ENCODE data around the gene DPP4. TPM values are rescaled to one million over a fixed set of nuclear protein-coding genes. Genes with fewer than 3 reads are reported as not detected.

Gene DPP4
- total and polyA plus RNA-seq, 2 of the 13 experiments (the other 11 are each of a cell fraction or from before 2014, with no cell fraction given): 39.4 to 109 TPM

DNA sequence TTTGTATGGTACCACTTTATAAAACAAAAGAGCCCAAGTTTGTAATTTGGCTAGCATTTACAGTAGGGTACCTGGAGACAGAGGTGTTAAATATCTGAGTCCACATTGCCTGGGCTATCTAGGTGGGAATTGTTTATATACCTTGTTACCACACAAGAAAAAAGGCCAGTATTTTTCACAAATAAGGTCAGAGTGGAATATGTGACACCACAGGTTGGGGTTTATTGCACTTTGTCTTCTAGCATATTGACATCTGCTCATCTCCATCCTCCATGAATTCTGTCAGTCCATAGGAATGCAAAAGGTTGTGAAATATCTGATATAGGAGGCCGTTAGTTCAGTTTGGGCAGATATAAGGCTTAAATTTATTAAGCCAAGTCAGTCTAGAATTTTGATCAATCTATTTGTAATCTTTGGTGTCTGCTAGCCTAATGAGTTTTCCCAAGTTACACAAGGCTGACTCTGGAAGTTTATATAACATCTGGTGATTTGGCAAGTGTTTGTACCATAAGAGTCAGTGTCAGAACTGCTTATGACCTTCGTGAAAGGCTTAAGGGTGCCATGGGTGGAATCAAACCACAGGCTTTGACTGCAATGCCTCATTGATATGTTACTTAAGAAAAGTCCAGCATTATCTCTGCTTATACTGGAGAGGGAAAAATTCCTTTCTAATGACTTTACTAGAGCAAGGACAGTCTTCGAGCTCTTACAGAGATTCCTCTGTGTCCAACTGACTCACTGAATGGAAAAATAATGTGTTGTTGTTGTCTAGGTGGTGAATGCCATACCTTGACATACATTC lies 11.3 kb upstream of the DPP4 start (continued):
- TF ChIP-seq FOXC1 (CRISPR knock-in tag; IDR thresholded peaks at IDR 0.05; ENCODE audit: borderline replicate concordance) (no peak), SAFB2 (CRISPR knock-in tag; IDR thresholded peaks at IDR 0.05; ENCODE audit: borderline replicate concordance, low read depth) (no peak), ZNF713 (CRISPR knock-in tag; IDR thresholded peaks at IDR 0.05) (no peak), MAFK (conservative IDR thresholded peaks at IDR 0.05 in 1 of 2, IDR thresholded peaks at IDR 0.05 in 1 of 2; ENCODE audit: low read length in 2 of 2) (no peak), ZNF792 (CRISPR knock-in tag; IDR thresholded peaks at IDR 0.05) (peak; percentile 38; the same call in 1 of the 2 replicates), ASH2L (IDR thresholded peaks at IDR 0.05; ENCODE audit: insufficient read length, low read depth, low read length) (peak; percentile 67), ZNF350 (CRISPR knock-in tag; IDR thresholded peaks at IDR 0.05; ENCODE audit: borderline replicate concordance, low read depth) (no peak), ZNF382 (CRISPR knock-in tag; IDR thresholded peaks at IDR 0.05; ENCODE audit: borderline replicate concordance) (no peak), NCOA2 (CRISPR knock-in tag; IDR thresholded peaks at IDR 0.05) (peak; percentile 56; the same call in 1 of the 2 replicates), RXRB (CRISPR knock-in tag; IDR thresholded peaks at IDR 0.05; ENCODE audit: borderline replicate concordance) (peak; percentile 73), ZFY (CRISPR knock-in tag; IDR thresholded peaks at IDR 0.05) (no peak), ZFP36 (IDR thresholded peaks at IDR 0.05; ENCODE audit: borderline replicate concordance, low read depth, low read length, partially characterized antibody) (no peak), ZNF354B (CRISPR knock-in tag; IDR thresholded peaks at IDR 0.05) (no peak), DPF2 (CRISPR knock-in tag; IDR thresholded peaks at IDR 0.05; ENCODE audit: borderline replicate concordance, low read depth) (peak; percentile 78; the same call in 1 of the 2 replicates), SMARCC2 (IDR thresholded peaks at IDR 0.05) (no peak), ZSCAN20 (CRISPR knock-in tag; IDR thresholded peaks at IDR 0.05; ENCODE audit: borderline replicate concordance) (no peak)
- TF ChIP-seq, protein P1, sequence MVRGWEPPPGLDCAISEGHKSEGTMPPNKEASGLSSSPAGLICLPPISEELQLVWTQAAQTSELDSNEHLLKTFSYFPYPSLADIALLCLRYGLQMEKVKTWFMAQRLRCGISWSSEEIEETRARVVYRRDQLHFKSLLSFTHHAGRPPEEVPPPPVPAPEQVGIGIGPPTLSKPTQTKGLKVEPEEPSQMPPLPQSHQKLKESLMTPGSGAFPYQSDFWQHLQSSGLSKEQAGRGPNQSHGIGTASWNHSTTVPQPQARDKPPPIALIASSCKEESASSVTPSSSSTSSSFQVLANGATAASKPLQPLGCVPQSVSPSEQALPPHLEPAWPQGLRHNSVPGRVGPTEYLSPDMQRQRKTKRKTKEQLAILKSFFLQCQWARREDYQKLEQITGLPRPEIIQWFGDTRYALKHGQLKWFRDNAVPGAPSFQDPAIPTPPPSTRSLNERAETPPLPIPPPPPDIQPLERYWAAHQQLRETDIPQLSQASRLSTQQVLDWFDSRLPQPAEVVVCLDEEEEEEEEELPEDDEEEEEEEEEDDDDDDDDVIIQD (CRISPR knock-in tag; IDR thresholded peaks at IDR 0.05; ENCODE audit: low read depth): peak; percentile 81; the same call in 1 of the 2 replicates
- TF ChIP-seq, protein P2, sequence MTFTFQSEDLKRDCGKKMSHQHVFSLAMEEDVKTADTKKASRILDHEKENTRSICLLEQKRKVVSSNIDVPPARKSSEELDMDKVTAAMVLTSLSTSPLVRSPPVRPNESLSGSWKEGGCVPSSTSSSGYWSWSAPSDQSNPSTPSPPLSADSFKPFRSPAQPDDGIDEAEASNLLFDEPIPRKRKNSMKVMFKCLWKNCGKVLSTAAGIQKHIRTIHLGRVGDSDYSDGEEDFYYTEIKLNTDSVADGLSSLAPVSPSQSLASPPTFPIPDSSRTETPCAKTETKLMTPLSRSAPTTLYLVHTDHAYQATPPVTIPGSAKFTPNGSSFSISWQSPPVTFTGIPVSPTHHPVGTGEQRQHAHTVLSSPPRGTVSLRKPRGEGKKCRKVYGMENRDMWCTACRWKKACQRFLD (CRISPR knock-in tag; IDR thresholded peaks at IDR 0.05; ENCODE audit: borderline replicate concordance): no peak
- TF ChIP-seq, protein P3, sequence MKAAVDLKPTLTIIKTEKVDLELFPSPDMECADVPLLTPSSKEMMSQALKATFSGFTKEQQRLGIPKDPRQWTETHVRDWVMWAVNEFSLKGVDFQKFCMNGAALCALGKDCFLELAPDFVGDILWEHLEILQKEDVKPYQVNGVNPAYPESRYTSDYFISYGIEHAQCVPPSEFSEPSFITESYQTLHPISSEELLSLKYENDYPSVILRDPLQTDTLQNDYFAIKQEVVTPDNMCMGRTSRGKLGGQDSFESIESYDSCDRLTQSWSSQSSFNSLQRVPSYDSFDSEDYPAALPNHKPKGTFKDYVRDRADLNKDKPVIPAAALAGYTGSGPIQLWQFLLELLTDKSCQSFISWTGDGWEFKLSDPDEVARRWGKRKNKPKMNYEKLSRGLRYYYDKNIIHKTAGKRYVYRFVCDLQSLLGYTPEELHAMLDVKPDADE (CRISPR knock-in tag; IDR thresholded peaks at IDR 0.05): no peak
- TF ChIP-seq, protein P4, sequence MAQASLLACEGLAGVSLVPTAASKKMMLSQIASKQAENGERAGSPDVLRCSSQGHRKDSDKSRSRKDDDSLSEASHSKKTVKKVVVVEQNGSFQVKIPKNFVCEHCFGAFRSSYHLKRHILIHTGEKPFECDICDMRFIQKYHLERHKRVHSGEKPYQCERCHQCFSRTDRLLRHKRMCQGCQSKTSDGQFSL (CRISPR knock-in tag; IDR thresholded peaks at IDR 0.05): no peak
- TF ChIP-seq, protein P5, sequence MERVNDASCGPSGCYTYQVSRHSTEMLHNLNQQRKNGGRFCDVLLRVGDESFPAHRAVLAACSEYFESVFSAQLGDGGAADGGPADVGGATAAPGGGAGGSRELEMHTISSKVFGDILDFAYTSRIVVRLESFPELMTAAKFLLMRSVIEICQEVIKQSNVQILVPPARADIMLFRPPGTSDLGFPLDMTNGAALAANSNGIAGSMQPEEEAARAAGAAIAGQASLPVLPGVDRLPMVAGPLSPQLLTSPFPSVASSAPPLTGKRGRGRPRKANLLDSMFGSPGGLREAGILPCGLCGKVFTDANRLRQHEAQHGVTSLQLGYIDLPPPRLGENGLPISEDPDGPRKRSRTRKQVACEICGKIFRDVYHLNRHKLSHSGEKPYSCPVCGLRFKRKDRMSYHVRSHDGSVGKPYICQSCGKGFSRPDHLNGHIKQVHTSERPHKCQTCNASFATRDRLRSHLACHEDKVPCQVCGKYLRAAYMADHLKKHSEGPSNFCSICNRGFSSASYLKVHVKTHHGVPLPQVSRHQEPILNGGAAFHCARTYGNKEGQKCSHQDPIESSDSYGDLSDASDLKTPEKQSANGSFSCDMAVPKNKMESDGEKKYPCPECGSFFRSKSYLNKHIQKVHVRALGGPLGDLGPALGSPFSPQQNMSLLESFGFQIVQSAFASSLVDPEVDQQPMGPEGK (CRISPR knock-in tag; IDR thresholded peaks at IDR 0.05): no peak
